RWPE2 (cell line): ENCODE measurements around the gene SNRPB.

Source experiments
- ATAC-seq: fragments of 200-7000 bp; cut with Tn5 transposase; 3 replicates; pipeline ENCODE4 v1.9.1; 2021; ENCODE audit warnings: low read depth
- DNase-seq: peaks from one replicate; pipeline ENCODE4 v3.0.0-alpha.2; 2020; ENCODE audit warnings: low spot score
- H3K27ac ChIP-seq: fragments of 450-650 bp; 2 replicates; pipeline ENCODE4 v1.5.1; 2017; ENCODE audit warnings: mild to moderate bottlenecking; ENCODE audit not compliant: poor library complexity, severe bottlenecking
- H3K27me3 ChIP-seq: fragments of 250-450 bp; sonication (Bioruptor Pico); 2 replicates; pipeline ENCODE4 v1.5.1; 2021; ENCODE audit warnings: mild to moderate bottlenecking, moderate library complexity; ENCODE audit not compliant: insufficient read depth, poor library complexity, severe bottlenecking
- H3K36me3 ChIP-seq: fragments of 250-450 bp; sonication (Bioruptor Pico); 2 replicates; pipeline ENCODE4 v1.5.1; 2020; ENCODE audit warnings: low read depth, mild to moderate bottlenecking, moderate library complexity
- H3K4me1 ChIP-seq: fragments of 250-450 bp; sonication (Bioruptor Pico); 2 replicates; pipeline ENCODE4 v1.5.1; 2021; ENCODE audit warnings: mild to moderate bottlenecking, moderate library complexity; ENCODE audit not compliant: insufficient read depth, poor library complexity, severe bottlenecking
- H3K4me3 ChIP-seq: fragments of 250-450 bp; sonication (Bioruptor Pico); 2 replicates; pipeline ENCODE4 v1.5.1; 2021; ENCODE audit warnings: mild to moderate bottlenecking, moderate library complexity; ENCODE audit not compliant: severe bottlenecking
- H3K9me3 ChIP-seq: fragments of 250-450 bp; sonication (Bioruptor Pico); 2 replicates; pipeline ENCODE4 v1.5.1; 2021; ENCODE audit warnings: mild to moderate bottlenecking, moderate library complexity; ENCODE audit not compliant: severe bottlenecking
- TF ChIP-seq, protein P1 (sequence below): fragments of 450-650 bp; IDR thresholded peaks from one replicate; pipeline ENCODE4 v1.5.1; 2017; ENCODE audit warnings: mild to moderate bottlenecking, moderate library complexity; ENCODE audit not compliant: poor library complexity, severe bottlenecking

SNRPB gene

DNA sequence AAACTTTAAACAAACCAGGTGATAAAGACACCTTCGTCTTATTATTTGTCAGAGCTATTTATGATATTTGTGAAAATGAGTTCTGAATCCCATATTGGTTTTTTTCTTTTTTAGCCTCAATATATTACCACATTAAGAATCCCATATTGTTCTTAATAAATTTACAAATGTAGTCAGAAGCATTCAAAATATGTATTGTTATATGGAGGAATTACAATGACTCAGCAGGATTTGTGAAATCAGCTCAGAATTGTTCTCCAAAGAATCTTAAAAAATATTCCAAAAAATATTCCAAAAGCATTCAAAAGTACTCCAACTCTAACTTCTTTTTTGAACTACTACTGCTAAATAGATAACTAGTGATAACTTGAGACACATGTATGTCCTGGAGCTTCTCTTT lies 44.6 kb upstream of the SNRPB start:
- Histone ChIP-seq H3K36me3 (no peaks in the 10 kb centered on the region), H3K4me1 (no peaks in the 10 kb centered on the region), H3K4me3 (no peak overlapping the region), H3K27ac (no peak overlapping the region), H3K27me3 (no peaks in the 10 kb centered on the region), H3K9me3 (no peaks in the 10 kb centered on the region)
- ATAC-seq (no peak), DNase-seq (no peak)
- TF ChIP-seq, protein P1, sequence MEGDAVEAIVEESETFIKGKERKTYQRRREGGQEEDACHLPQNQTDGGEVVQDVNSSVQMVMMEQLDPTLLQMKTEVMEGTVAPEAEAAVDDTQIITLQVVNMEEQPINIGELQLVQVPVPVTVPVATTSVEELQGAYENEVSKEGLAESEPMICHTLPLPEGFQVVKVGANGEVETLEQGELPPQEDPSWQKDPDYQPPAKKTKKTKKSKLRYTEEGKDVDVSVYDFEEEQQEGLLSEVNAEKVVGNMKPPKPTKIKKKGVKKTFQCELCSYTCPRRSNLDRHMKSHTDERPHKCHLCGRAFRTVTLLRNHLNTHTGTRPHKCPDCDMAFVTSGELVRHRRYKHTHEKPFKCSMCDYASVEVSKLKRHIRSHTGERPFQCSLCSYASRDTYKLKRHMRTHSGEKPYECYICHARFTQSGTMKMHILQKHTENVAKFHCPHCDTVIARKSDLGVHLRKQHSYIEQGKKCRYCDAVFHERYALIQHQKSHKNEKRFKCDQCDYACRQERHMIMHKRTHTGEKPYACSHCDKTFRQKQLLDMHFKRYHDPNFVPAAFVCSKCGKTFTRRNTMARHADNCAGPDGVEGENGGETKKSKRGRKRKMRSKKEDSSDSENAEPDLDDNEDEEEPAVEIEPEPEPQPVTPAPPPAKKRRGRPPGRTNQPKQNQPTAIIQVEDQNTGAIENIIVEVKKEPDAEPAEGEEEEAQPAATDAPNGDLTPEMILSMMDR, result no peak

DNA sequence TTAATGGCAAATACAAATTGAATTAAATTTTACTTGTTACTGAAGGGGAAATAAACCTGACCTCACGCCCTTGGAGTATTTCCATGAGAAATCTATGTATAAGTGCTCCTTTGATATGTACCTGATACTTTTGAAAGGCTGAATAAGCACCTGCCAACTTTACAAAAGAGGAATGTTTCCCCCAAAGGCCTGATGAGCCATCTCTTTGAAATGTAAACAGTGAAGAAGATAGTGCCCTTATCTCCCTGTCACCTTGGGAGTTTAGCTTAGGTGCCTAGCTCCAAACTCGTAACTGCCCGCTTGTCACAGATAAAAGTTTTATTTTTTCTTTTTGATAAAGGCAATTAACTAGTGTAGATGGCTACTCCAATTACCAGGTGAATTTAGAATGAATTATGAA lies 39.2 kb upstream of the SNRPB start:
- Histone ChIP-seq H3K9me3 (no peaks in the 10 kb centered on the region), H3K4me1 (peaks cover 4% of the 10 kb centered on the region), H3K36me3 (no peaks in the 10 kb centered on the region), H3K27ac (no peak overlapping the region), H3K4me3 (no peak overlapping the region), H3K27me3 (no peaks in the 10 kb centered on the region)
- ATAC-seq (no peak), DNase-seq (no peak)
- TF ChIP-seq, protein P1, result no peak

DNA sequence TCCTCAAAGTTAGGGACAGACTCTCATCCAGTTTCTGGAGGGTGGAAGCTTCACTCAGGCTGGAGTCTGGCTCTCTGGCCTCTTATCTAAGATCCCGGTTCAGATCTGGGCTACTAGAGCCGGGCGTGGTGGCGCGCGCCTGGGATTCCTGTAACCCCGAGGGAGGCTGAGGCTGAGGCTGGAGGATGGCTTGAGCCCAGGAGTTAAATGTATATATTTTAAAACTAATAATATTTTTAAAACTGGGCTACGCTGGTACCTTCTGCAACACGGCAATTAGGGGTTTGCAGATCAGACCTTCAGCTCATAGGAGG lies 38.8 kb upstream of the SNRPB start:
- DNase-seq (no peak), ATAC-seq (no peak)
- Histone ChIP-seq H3K27ac (no peak overlapping the region), H3K36me3 (no peaks in the 10 kb centered on the region), H3K27me3 (no peaks in the 10 kb centered on the region), H3K4me3 (peak overlapping the region; percentile 80), H3K9me3 (no peaks in the 10 kb centered on the region), H3K4me1 (peaks cover 4% of the 10 kb centered on the region)
- TF ChIP-seq, protein P1, result no peak

DNA sequence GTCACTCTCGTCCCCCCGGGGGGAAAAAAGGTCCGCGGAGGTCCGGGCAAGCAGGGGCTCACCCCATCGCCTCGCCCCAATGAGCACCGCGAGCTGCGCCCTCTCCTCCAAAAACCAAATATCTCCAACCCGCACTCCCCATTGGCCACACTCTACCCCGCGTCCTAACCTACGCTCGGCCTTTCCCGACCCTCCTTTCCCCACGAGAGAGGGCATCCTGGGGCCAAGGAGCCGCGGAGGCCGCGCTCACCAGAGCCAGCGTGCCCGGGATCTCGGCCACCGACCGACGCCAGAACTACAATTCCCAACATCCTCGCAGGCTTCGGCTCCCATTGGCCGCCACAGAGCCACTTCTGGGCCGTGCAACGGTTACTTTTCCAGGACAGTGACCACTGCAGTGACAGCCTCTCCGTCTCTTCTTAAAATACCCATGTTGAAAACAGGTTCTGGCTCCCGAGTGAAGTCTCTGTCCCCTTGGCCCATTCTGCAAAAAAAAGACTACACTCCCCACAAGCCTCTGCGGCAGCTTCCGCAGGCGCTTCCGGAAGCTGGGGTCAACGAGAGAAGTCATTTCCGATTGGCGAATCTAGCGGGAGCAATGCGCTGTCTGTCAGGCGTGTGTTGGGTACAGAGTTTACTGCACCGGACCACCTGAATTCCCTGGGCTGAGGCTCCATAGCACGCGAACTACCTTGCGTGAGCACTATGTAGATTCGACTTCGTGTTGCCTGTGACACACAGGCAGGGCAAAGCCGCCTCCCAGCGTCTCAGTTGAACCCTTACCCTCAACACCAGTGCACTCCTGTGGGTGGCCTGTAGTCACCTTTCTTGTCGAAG lies 38.3 kb upstream of the SNRPB start, which contains the start of gene ZNF343:
Gene ZNF343, minus strand, starts transcription at position 285 of the 837 bp plus-strand sequence. CDS start 15,020 bp downstream, outside the sequence.
- no peaks in the 10 kb centered on the region for H3K27me3 ChIP-seq
- no peaks in the 10 kb centered on the region for H3K36me3 ChIP-seq
- H3K27ac ChIP-seq, result peak within 1 kb of the TSS; percentile 19
- TF ChIP-seq, protein P1, result no peak
- peak; percentile 94 for ATAC-seq
- peak within 1 kb of the TSS; percentile 80 for H3K4me3 ChIP-seq
- H3K9me3 ChIP-seq, result no peaks in the 10 kb centered on the region
- H3K4me1 ChIP-seq, result peaks cover 4% of the 10 kb centered on the region
- DNase-seq, result peak; percentile 69
